Prostate gland (tissue), 2 donors: ENCODE results near the gene KCNJ14. TPM values are rescaled to one million over a fixed set of nuclear protein-coding genes. Genes with fewer than 3 reads are reported as not detected.
A peak's percentile ranks its signal among the peaks of the same experiment; 100 is the strongest.

Source experiments
- DNase-seq: peaks from one replicate; pipeline ENCODE4 v3.0.0-alpha.2; 2019; ENCODE audit warnings: low spot score
- H3K27ac ChIP-seq, 2 donors: fragments of 200-600 bp; sonication (generic); 2 replicates each; pipeline ENCODE4 v1.5.1; 2017 to 2019
- H3K27me3 ChIP-seq: fragments of 200-600 bp; sonication (generic); replicated peaks from 2 replicates; pipeline ENCODE4 v1.5.1; 2019; ENCODE audit not compliant: insufficient read depth
- H3K36me3 ChIP-seq, 2 donors: fragments of 200-600 bp; sonication (generic); 1 replicate in 1 of 2; 2 replicates in 1 of 2; pipeline versions ENCODE4 v1.5.1 to v1.8.1; 2017 to 2019
- H3K4me1 ChIP-seq: fragments of 200-600 bp; sonication (generic); replicated peaks from 2 replicates; pipeline ENCODE4 v1.5.1; 2019
- H3K4me3 ChIP-seq, 2 donors: fragments of 200-600 bp; sonication (generic); 2 replicates each; pipeline ENCODE4 v1.5.1; 2017 to 2019
- H3K9me3 ChIP-seq: fragments of 200-600 bp; sonication (generic); 2 replicates; pipeline ENCODE4 v1.5.1; 2017
- CTCF ChIP-seq, 4 experiments: fragments of 200-600 bp in 2 of 4; fragments of 450-650 bp in 2 of 4; sonication (generic) in 2 of 4; IDR thresholded peaks; 1 replicate in 3 of 4; 2 replicates in 1 of 4; pipeline ENCODE4 v1.5.1; 2016 to 2019; ENCODE audit warnings: antibody characterized with exemption in 4 of 4, mild to moderate bottlenecking in 2 of 4, moderate library complexity in 2 of 4
- POLR2A ChIP-seq: fragments of 450-650 bp; IDR thresholded peaks from one replicate; pipeline ENCODE4 v1.6.1; 2016; ENCODE audit warnings: antibody characterized with exemption, mild to moderate bottlenecking
- POLR2AphosphoS5 ChIP-seq: sonication (generic); formaldehyde crosslinking; IDR thresholded peaks from one replicate; pipeline ENCODE4 v1.6.1; 2017; ENCODE audit warnings: antibody characterized with exemption
- WGBS: methylation state at CpG from one replicate; pipeline ENCODE4 v1.1.5; 2018; 5-methylcytosine and 5-hydroxymethylcytosine counted together
- intact Hi-C: fragments of 100-400 bp; cut with DNase I; formaldehyde crosslinking; loops from one replicate; pipeline ENCODE4 v1.14.2; 2022
- total RNA-seq, 2 donors: library from RNA; depleted of rRNA; stranded (reverse); fragments of >200 nt; gene quantifications; one replicate each; pipeline ENCODE4 v1.1.0, GENCODE V29; 2016

KCNJ14 gene
- total RNA-seq, 2 donors from 2014 or later: 0.45 to 2.2 TPM

- Histone ChIP-seq H3K36me3 (no peaks in the 10 kb centered on the region), H3K27me3 (no peaks in the 10 kb centered on the region), H3K4me1 (peaks cover 4% of the 10 kb centered on the region), H3K9me3 (no peaks in the 10 kb centered on the region), H3K4me3 (no peak overlapping the region), H3K27ac (peak overlapping the region; percentile 83 to 94)
- TF ChIP-seq POLR2A: no peak
- no peak for TF ChIP-seq POLR2AphosphoS5
- no peak for TF ChIP-seq CTCF (IDR thresholded peaks at IDR 0.05)
- intact Hi-C loops: no loop called here
- 20% methylated on average over 37 of the region's 38 CpGs for WGBS
- no peak for DNase-seq
These were observed 11.0 kb upstream of the KCNJ14 start for GRCh38 chr19:48444129-48444935.

- Histone ChIP-seq H3K36me3 (no peaks in the 10 kb centered on the region), H3K27me3 (no peaks in the 10 kb centered on the region), H3K27ac (peak overlapping the region; percentile 83 to 94), H3K4me3 (no peak overlapping the region), H3K4me1 (peaks cover 4% of the 10 kb centered on the region), H3K9me3 (no peaks in the 10 kb centered on the region)
- TF ChIP-seq POLR2AphosphoS5 (no peak), POLR2A (no peak), CTCF (IDR thresholded peaks at IDR 0.05) (no peak)
- WGBS: 17% methylated on average over 3 of the region's 3 CpGs
- DNase-seq: no peak
- intact Hi-C loops: no loop called here
These were observed 10.5 kb upstream of the KCNJ14 start for GRCh38 chr19:48444936-48445200.

- H3K36me3 ChIP-seq: no peaks in the 10 kb centered on the region
- WGBS: 2% methylated on average over 6 of the region's 6 CpGs
- DNase-seq: peak; percentile 41
- H3K27ac ChIP-seq: peak overlapping the region; percentile 83 to 94
- no peaks in the 10 kb centered on the region for H3K9me3 ChIP-seq
- no peaks in the 10 kb centered on the region for H3K27me3 ChIP-seq
- H3K4me1 ChIP-seq: peaks cover 4% of the 10 kb centered on the region
- H3K4me3 ChIP-seq: peak overlapping the region; percentile 82 to 93
- intact Hi-C loops: no loop called here
- TF ChIP-seq POLR2AphosphoS5: no peak
- no peak for TF ChIP-seq POLR2A
- TF ChIP-seq CTCF (IDR thresholded peaks at IDR 0.05): peak in 3 of 4 experiments; percentile 30 to 74 (median 54)
These were observed 10.1 kb upstream of the KCNJ14 start for GRCh38 chr19:48445256-48445605.

GRCh38 chr19:48445606-48446481 is 9.5 kb upstream of the KCNJ14 start, which contains the start of gene GRWD1:
GRWD1 (plus strand) TSS chr19:48445983; CDS start chr19:48446006, 23 bp downstream.
- H3K9me3 ChIP-seq: no peaks in the 10 kb centered on the region
- under 1% methylated on average over 61 of the region's 61 CpGs for WGBS
- peak within 1 kb of the TSS; percentile 83 to 94 for H3K27ac ChIP-seq
- DNase-seq: peak; percentile 92
- H3K4me1 ChIP-seq: peaks cover 4% of the 10 kb centered on the region
- H3K36me3 ChIP-seq: peaks cover 0 to 4% of the 10 kb centered on the region in 2 donors
- intact Hi-C loops: no loop called here
- H3K4me3 ChIP-seq: peak within 1 kb of the TSS; percentile 82 to 93
- peak in 2 of 4 experiments; percentile 3 to 11 for TF ChIP-seq CTCF (IDR thresholded peaks at IDR 0.05)
- peak; percentile 35 for TF ChIP-seq POLR2A
- peak; percentile 96 for TF ChIP-seq POLR2AphosphoS5
- no peaks in the 10 kb centered on the region for H3K27me3 ChIP-seq
